ENCODE measurements around the gene CKM. TPM values are rescaled to one million over a fixed set of nuclear protein-coding genes. Genes with fewer than 3 reads are reported as not detected.

CKM gene
- total RNA-seq, 2 donors from 2014 or later: 2.7 to 3.7 TPM

- H3K9me3 ChIP-seq (ENCODE audit: control insufficient read depth, low read length): no peaks in the 10 kb centered on the region
- no peak overlapping the region for H3K4me3 ChIP-seq (ENCODE audit: low read length)
- Mint-ChIP-seq H3K4me1 (peaks cover 4% of the 10 kb centered on the region), H3K27me3 (ENCODE audit: insufficient read depth) (no peaks in the 10 kb centered on the region), H3K27ac (no peak overlapping the region), H3K9me3 (no peaks in the 10 kb centered on the region), H3K4me3 (no peak overlapping the region), H3K36me3 (ENCODE audit: low read depth) (peaks cover 34% of the 10 kb centered on the region)
- H3K27me3 ChIP-seq (ENCODE audit: control insufficient read depth, insufficient read depth, low read length, poor library complexity, severe bottlenecking): no peaks in the 10 kb centered on the region
- peaks cover 30% of the 10 kb centered on the region for H3K36me3 ChIP-seq (ENCODE audit: control insufficient read depth, insufficient read depth, low read length)
- 96 to 97% methylated on average over 6 to 19 of the region's 19 CpGs for WGBS, 2 experiments (ENCODE audit: insufficient coverage in 1 of 2, insufficient read length in 1 of 2)
- no peak overlapping the region for H3K9ac ChIP-seq (ENCODE audit: extremely low read depth, low read length, poor library complexity, severe bottlenecking)
- no peak overlapping the region for H3K27ac ChIP-seq (ENCODE audit: low read depth, low read length)
- H3K4me1 ChIP-seq (ENCODE audit: control insufficient read depth, insufficient read depth, low read length): no peaks in the 10 kb centered on the region
- TF ChIP-seq, protein P1, sequence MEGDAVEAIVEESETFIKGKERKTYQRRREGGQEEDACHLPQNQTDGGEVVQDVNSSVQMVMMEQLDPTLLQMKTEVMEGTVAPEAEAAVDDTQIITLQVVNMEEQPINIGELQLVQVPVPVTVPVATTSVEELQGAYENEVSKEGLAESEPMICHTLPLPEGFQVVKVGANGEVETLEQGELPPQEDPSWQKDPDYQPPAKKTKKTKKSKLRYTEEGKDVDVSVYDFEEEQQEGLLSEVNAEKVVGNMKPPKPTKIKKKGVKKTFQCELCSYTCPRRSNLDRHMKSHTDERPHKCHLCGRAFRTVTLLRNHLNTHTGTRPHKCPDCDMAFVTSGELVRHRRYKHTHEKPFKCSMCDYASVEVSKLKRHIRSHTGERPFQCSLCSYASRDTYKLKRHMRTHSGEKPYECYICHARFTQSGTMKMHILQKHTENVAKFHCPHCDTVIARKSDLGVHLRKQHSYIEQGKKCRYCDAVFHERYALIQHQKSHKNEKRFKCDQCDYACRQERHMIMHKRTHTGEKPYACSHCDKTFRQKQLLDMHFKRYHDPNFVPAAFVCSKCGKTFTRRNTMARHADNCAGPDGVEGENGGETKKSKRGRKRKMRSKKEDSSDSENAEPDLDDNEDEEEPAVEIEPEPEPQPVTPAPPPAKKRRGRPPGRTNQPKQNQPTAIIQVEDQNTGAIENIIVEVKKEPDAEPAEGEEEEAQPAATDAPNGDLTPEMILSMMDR (conservative IDR thresholded peaks at IDR 0.05): no peak
- no peak for DNase-seq
Measured at GRCh38 chr19:45264781-45265317, 57.8 kb downstream of the CKM start.

- Mint-ChIP-seq H3K27ac (no peak overlapping the region), H3K9me3 (no peaks in the 10 kb centered on the region), H3K27me3 (ENCODE audit: insufficient read depth) (no peaks in the 10 kb centered on the region), H3K36me3 (ENCODE audit: low read depth) (peaks cover 31% of the 10 kb centered on the region), H3K4me3 (no peak overlapping the region), H3K4me1 (peaks cover 4% of the 10 kb centered on the region)
- DNase-seq: no peak
- Histone ChIP-seq H3K27me3 (ENCODE audit: control insufficient read depth, insufficient read depth, low read length, poor library complexity, severe bottlenecking) (no peaks in the 10 kb centered on the region), H3K9me3 (ENCODE audit: control insufficient read depth, low read length) (no peaks in the 10 kb centered on the region), H3K27ac (ENCODE audit: low read depth, low read length) (no peak overlapping the region), H3K4me3 (ENCODE audit: low read length) (no peak overlapping the region), H3K36me3 (ENCODE audit: control insufficient read depth, insufficient read depth, low read length) (peaks cover 19% of the 10 kb centered on the region), H3K4me1 (ENCODE audit: control insufficient read depth, insufficient read depth, low read length) (no peaks in the 10 kb centered on the region), H3K9ac (ENCODE audit: extremely low read depth, low read length, poor library complexity, severe bottlenecking) (no peak overlapping the region)
- WGBS, 2 experiments (ENCODE audit: insufficient coverage in 1 of 2, insufficient read length in 1 of 2): 95 to 100% methylated on average over 2 to 11 of the region's 11 CpGs
- TF ChIP-seq, protein P1 (conservative IDR thresholded peaks at IDR 0.05): no peak
Measured at GRCh38 chr19:45263013-45263412, 59.7 kb downstream of the CKM start.

DNA sequence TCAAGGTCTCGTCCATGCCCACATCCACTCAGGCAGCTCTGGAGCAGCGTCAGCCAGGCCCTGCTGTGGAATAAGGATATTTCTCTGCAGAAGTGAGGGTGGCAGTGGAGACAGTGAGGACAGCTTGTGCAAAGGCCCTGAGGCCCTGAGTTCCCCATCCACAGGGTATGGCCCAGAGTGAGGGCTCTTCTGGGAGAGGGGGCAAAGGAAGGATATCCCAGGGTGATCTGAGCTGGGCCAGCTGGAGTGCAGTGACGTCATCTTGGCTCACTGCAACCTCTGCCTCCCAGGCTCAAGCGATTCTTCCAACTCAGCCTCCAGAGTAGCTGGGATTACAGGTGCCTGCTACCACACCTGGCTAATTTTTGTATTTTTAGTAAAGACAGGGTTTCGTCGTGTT is 60.1 kb downstream of the CKM start:
- no peaks in the 10 kb centered on the region for H3K9me3 Mint-ChIP-seq
- Histone ChIP-seq H3K36me3 (ENCODE audit: control insufficient read depth, insufficient read depth, low read length) (peaks cover 18% of the 10 kb centered on the region), H3K4me3 (ENCODE audit: low read length) (no peak overlapping the region), H3K9ac (ENCODE audit: extremely low read depth, low read length, poor library complexity, severe bottlenecking) (no peak overlapping the region), H3K27ac (ENCODE audit: low read depth, low read length) (no peak overlapping the region), H3K27me3 (ENCODE audit: control insufficient read depth, insufficient read depth, low read length, poor library complexity, severe bottlenecking) (no peaks in the 10 kb centered on the region), H3K9me3 (ENCODE audit: control insufficient read depth, low read length) (no peaks in the 10 kb centered on the region), H3K4me1 (ENCODE audit: control insufficient read depth, insufficient read depth, low read length) (no peaks in the 10 kb centered on the region)
- no peak overlapping the region for H3K4me3 Mint-ChIP-seq
- 95 to 100% methylated on average over 4 to 6 of the region's 6 CpGs for WGBS, 2 experiments (ENCODE audit: insufficient coverage in 1 of 2, insufficient read length in 1 of 2)
- peaks cover 31% of the 10 kb centered on the region for H3K36me3 Mint-ChIP-seq (ENCODE audit: low read depth)
- H3K27me3 Mint-ChIP-seq (ENCODE audit: insufficient read depth): no peaks in the 10 kb centered on the region
- peaks cover 4% of the 10 kb centered on the region for H3K4me1 Mint-ChIP-seq
- DNase-seq: no peak
- TF ChIP-seq, protein P1 (conservative IDR thresholded peaks at IDR 0.05): no peak
- no peak overlapping the region for H3K27ac Mint-ChIP-seq
